ENCODE measurements around the gene PIK3C3.

- TF ChIP-seq, protein P1, sequence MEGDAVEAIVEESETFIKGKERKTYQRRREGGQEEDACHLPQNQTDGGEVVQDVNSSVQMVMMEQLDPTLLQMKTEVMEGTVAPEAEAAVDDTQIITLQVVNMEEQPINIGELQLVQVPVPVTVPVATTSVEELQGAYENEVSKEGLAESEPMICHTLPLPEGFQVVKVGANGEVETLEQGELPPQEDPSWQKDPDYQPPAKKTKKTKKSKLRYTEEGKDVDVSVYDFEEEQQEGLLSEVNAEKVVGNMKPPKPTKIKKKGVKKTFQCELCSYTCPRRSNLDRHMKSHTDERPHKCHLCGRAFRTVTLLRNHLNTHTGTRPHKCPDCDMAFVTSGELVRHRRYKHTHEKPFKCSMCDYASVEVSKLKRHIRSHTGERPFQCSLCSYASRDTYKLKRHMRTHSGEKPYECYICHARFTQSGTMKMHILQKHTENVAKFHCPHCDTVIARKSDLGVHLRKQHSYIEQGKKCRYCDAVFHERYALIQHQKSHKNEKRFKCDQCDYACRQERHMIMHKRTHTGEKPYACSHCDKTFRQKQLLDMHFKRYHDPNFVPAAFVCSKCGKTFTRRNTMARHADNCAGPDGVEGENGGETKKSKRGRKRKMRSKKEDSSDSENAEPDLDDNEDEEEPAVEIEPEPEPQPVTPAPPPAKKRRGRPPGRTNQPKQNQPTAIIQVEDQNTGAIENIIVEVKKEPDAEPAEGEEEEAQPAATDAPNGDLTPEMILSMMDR (IDR thresholded peaks at IDR 0.05), result no peak
- TF ChIP-seq POLR2A (IDR thresholded peaks at IDR 0.05) (no peak), POLR2AphosphoS5 (IDR thresholded peaks at IDR 0.05) (no peak), EP300 (IDR thresholded peaks at IDR 0.05; ENCODE audit: low read depth) (no peak)
These were observed 97.2 kb downstream of the PIK3C3 start for GRCh38 chr18:42052122-42052708.
